NCI-H2227 (cell line): ENCODE measurements around the gene OR56B4.
"Not testable (repeated sequence)": the region's sequence is repeated elsewhere in the genome, so short reads cannot be mapped to it uniquely, and the experiment has no call there.

Source experiments
- DNase-seq: peaks from one replicate; lab custom pipeline; 2025; ENCODE audit not compliant: unreplicated experiment; lab: John Stamatoyannopoulos, UW

The OR56B4 gene

DNA sequence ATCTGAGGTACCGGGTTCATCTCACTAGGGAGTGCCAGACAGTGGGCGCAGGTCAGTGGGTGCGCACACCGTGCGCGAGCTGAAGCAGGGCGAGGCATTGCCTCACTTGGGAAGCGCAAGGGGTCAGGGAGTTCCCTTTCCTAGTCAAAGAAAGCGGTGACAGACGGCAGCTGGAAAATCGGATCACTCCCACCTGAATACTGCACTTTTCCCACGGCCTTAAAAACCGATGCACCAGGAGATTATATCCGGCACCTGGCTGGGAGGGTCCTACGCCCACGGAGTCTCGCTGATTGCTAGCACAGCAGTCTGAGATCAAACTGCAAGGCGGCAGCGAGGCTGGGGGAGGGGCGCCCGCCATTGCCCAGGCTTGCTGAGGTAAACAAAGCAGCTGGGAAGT lies 36.3 kb downstream of the OR56B4 start:
- not testable (repeated sequence) for DNase-seq

DNA sequence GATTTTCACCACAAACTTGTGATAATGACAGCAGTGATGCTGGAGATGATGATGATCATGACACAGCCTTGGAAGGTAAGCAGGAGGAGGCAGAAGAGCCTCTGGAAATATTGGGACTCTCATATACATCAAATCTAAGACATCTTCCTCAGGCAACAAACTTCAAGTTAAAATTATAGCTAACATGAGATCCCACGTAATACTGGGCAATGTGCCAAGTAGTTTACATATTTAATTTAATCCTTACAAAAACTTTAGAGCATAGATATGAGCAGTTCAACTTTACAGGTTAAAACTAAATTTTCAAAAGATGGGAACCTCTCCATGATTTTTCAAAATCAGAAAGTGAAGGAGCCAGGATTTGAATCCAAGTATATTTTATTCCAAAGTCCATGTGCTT lies 43.6 kb downstream of the OR56B4 start:
- no peak for DNase-seq

GRCh38 chr11:6152126-6152525 lies 44.6 kb downstream of the OR56B4 start:
- DNase-seq = no peak

DNA sequence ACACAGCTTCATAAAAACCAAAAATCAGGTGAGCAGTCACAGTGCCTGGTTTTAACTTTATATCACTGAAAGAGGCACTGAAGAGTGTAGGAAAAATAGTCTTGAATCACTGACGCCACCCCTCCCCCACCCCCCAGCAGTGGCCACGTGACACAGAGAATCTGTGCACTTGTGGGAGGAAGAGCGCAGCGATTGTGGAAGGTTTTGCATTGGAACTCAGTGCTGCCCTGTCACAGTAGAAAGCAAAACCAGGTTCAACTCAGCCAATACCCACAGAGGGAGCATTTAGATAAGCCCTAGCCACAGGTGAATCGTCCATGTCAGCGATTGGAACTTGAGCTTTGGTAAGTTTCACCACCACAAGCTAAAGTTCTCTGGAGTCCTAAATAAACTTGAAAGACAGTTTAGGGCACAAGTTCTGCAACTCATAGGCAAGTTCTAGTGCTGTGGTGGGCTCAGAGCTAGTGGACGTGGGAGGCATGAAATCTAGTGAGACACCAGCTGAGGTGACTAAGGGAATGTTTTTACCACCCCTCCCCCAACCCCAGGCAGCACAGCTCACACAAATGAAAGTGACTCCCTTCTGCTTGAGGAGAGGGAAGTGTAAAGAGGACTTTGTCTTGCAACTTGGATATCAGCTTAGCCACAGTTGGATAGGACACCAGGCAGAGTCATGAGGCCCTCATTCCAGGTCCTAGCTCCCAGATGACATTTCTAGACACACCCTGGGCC lies 49.3 kb downstream of the OR56B4 start:
- no peak for DNase-seq
